Erythroblast (primary cell): Measurements from ENCODE around the gene DDX50.

Experiments used
- DNase-seq, 2 experiments: peaks; one replicate each; lab custom pipeline; 2025; lab: John Stamatoyannopoulos, UW
- GATA1 ChIP-seq: IDR thresholded peaks from 2 replicates; pipeline ENCODE4 v1.6.1; 2011; ENCODE audit warnings: low read depth, mild to moderate bottlenecking, control low read depth, low read length, moderate library complexity
- POLR2A ChIP-seq: IDR thresholded peaks from 2 replicates; pipeline ENCODE4 v1.6.1; 2011; ENCODE audit warnings: mild to moderate bottlenecking, low read length

Gene DDX50

DNA sequence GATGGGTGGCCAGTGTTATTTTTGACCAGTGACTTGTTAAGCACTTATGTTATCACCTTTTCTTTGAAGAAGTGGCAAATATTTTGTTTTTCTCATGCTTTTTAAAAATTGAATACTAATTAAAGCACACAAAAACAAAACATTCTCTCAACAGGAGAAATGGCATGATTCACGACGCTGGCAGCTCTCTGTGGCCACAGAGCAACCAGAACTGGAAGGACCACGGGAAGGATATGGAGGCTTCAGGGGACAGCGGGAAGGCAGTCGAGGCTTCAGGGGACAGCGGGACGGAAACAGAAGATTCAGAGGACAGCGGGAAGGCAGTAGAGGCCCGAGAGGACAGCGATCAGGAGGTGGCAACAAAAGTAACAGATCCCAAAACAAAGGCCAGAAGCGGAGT, 81.3 kb downstream of the DDX50 start:
- DNase-seq = no peak
- TF ChIP-seq GATA1 = no peak
- no peak for TF ChIP-seq POLR2A

DNA sequence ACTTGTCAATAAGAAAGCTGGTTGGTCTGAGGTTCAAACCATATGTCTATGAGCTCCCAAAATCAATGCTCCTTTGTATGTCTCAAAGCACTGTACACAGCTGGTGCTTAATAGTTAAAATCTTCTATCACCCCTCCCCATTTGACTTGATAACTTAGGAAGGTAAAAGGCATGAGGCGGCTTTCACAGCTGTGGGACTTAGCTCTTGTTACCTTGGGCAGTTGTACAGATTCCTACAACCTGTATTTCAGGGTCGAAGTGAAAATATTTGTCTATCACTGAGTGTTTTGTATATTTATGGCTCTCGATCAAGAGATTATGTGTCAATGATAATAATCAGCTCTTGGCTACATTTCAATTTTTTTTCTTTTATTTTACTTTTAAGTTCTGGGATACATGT, 86.5 kb downstream of the DDX50 start:
- TF ChIP-seq GATA1 = no peak
- TF ChIP-seq POLR2A = no peak
- peak in 1 of 2 experiments; percentile 17 for DNase-seq

DNA sequence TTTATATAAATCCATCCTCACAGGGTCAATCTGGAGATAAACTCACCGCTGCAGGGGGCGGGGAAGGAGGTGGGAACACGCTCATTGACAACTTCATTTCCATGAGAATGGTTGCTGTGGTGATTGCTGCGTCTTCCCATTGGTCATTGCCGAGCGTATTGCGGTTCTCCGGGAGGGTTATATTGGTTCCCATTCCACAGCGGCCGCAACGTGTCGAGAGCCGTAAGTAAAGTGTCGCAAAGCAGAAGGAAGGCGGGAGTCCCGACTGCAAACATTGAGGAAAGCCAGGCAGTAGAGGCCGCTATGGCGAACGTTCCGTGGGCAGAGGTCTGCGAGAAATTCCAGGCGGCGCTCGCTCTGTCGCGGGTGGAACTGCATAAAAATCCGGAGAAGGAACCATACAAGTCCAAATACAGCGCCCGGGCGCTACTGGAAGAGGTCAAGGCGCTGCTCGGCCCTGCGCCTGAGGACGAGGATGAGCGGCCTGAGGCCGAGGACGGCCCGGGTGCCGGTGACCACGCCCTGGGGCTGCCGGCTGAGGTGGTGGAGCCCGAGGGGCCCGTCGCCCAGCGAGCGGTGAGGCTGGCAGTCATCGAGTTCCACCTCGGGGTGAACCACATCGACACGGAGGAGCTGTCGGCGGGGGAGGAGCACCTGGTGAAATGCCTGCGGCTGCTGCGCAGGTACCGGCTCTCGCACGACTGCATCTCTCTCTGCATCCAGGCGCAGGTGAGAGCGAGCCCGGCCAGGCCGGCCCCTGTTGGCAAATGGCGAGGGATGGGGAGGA, 87.6 kb downstream of the DDX50 start, which contains the start of gene KIFBP:
KIFBP (plus strand) TSS at position 274 of the 787 bp plus-strand sequence; CDS start at position 304, 30 bp downstream.
- peak; percentile 95 to 97 for DNase-seq
- no peak for TF ChIP-seq GATA1
- peak; percentile 86 for TF ChIP-seq POLR2A

DNA sequence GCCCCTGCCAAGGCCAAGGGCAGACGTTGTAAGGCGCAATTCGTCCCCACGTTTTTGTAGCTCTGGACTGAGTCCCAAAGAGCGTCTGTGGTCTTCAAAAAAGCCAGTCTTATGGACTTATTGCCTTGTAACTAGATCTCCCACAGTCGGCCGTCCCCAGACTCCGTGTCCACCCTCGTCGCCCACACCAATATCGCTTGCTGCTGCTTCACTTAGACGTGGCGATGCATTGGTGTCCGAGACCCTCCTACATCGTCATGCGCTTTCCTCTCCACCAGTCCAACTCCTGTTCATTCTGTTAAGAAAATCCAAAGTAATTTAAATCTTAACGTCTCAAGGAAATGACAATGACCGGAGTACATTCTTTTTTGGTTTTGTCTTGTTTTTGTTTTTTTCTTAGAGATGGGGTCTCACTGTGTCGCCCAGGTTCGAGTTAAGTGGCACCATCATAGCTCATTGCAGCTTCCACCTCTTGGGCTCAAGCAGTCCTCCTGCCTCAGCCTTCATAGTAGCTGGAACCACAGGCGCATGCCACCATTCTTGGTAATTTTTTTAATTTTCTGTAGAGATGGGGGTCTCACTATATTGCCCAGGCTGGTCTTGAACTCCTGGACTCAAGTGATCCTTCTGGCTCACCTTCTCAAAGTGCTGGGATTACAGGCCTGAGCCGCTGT, 88.3 kb downstream of the DDX50 start:
- no peak for TF ChIP-seq POLR2A
- TF ChIP-seq GATA1 = no peak
- peak in 1 of 2 experiments; percentile 67 for DNase-seq

DNA sequence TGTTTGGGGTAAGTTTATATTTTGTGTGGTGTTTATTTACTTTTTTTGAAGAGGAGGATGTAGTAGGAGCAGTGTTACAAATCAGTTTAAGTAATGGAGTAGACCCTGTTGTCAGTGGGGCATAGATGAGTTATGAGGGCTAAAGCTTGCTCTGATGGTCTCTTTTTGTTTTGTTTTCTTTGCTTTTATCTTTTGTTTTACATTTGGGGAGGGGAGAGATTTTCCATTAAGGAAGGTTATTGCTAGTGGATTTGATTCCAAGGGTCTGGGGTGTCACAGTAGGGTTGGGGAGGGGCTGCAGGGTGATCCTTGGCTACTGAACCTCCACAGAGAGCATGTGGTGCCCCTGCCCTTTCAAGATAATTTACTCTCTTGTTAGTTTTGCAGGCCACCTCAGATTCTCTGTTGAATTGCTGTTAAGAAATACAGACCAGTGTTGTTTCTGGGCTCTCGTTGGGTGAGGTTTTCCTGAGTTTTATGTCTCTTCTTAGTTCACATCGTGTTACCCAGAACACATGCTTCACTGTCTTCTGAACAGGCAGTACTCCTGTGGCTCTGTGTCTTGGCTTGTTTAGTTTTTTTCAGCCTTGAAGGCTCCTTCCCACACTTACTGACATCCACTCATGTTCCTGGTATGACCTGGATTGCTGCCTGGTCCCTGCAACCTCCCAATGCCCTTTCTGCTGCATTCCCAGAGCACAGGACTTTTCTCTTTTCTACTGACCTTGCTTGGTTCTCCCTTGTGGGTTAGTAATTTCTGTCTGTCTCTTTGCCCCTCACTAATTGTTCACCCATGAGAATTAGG, 91.7 kb downstream of the DDX50 start:
- DNase-seq = no peak
- TF ChIP-seq POLR2A (no peak), GATA1 (no peak)
